ENCODE measurements around the gene LY6G5B. TPM values are rescaled to one million over a fixed set of nuclear protein-coding genes. Genes with fewer than 3 reads are reported as not detected.
A peak's percentile ranks its signal among the peaks of the same experiment; 100 is the strongest.

LY6G5B gene
- total RNA-seq, 2 donors from 2014 or later, result 4.4 to 9.0 TPM

DNA sequence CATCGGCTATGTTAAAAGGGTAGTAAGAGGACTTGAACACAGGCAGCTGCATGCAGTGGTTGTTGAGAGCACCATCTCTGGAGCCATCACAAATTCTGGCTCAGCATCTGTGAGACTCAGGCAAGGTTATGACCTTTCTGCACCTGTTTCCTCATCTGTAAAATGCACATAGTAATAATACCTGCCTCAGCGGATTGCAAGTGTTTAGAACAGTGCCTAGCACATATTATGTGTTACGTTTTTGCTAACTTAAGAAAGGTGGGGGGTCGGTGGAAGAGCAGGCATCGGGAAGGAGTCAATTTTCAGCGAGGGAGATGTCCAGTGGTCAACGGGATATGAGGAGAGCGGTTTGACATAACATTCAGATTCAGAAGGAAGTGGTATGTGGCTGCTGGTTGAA, 8.2 kb downstream of the LY6G5B start:
- Histone ChIP-seq H3K4me3 (no peak overlapping the region), H3K9ac (ENCODE audit: low read depth in 2 of 2, low read length in 2 of 2) (no peak overlapping the region), H3K4me1 (peaks cover 9% of the 10 kb centered on the region), H3K9me3 (no peaks in the 10 kb centered on the region), H3K27ac (no peak overlapping the region), H3K36me3 (no peaks in the 10 kb centered on the region), H3K27me3 (no peaks in the 10 kb centered on the region)
- TF ChIP-seq, protein P1, sequence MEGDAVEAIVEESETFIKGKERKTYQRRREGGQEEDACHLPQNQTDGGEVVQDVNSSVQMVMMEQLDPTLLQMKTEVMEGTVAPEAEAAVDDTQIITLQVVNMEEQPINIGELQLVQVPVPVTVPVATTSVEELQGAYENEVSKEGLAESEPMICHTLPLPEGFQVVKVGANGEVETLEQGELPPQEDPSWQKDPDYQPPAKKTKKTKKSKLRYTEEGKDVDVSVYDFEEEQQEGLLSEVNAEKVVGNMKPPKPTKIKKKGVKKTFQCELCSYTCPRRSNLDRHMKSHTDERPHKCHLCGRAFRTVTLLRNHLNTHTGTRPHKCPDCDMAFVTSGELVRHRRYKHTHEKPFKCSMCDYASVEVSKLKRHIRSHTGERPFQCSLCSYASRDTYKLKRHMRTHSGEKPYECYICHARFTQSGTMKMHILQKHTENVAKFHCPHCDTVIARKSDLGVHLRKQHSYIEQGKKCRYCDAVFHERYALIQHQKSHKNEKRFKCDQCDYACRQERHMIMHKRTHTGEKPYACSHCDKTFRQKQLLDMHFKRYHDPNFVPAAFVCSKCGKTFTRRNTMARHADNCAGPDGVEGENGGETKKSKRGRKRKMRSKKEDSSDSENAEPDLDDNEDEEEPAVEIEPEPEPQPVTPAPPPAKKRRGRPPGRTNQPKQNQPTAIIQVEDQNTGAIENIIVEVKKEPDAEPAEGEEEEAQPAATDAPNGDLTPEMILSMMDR (IDR thresholded peaks at IDR 0.05), result no peak
- intact Hi-C loops (cut with DNase I), result loop anchor here (10.0 kb wide), 2 partner anchors 207 to 277 kb away; partner anchors contain the start of genes NELFE and SKIC2
- DNase-seq, result no peak

DNA sequence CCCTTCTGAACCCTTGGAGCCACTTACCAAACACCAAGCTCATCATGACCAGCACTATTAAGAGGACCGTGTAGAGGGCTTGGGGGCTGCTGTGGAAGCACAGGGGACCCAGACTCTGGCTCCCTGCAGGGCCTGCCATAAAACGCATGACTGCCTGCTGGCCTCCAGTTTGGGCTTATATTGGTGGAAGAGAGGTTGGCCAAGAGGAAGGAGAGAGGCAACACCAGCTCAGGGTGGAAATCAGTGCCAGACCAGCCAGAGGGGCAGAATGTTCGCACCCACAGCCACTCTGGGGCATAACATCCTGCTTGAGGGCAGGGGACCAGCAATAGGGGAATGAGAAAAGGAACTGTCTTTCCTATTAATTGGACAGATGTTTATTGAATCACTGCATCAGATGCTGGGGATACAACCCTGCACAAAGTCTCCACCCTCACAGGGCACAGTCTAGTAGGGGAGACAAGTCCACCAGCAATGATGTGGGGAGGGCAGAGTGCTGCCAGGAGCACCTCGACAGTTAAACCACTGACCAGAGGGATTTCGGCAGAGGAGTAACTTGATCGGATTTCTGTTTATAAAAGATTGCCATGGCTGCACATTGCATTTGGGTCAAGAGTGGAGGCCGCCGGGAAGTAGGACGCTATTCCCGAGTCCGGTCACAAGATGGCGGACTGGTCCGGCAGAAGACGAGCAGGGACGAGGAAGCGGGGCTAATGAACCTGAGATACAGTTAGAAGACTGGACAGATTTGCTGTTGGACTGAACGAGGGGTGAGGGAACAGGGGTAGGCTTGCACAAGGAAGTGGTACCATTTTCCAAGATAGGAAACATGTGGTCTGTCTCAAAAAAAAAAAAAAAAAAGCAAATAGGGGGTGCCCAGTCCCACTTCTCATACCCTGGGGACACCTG, 10.7 kb downstream of the LY6G5B start, which contains the start of gene LY6G5C:
Gene LY6G5C, minus strand, starts transcription at position 842 of the 909 bp plus-strand sequence. Its CDS starts 694 bp downstream, at position 148.
- Histone ChIP-seq H3K9ac (ENCODE audit: low read depth in 2 of 2, low read length in 2 of 2) (peak within 1 kb of the TSS; percentile 74 to 90), H3K36me3 (no peaks in the 10 kb centered on the region)

DNA sequence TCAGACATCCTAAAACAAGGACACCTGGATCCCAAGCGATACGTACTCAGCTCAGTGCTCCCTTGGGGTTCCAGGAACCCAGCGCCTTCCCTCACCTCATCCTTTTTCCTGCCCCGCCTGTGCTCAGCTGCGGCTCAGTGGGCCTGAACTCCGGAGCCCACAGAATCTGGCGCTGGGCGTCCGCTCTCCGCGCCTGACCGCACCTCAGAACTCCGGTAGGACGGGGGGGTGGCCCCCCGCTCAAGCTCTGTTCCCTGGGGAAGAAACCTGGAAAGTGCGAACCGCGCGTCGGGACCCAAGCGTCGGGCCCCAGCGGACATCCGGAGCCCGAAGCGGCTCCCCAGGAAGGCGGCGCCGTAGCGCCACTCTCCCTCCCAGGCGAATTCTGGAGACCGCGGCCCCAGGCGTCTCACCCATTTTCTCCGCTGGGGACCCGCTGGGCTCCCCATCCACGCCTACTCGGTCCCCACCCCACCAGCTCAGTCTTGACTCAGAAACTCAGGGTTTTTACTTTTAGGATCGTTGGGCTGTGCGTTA, 11.4 kb downstream of the LY6G5B start:
- intact Hi-C loops (cut with DNase I), result loop anchor here (5.0 kb wide), 1 partner anchor 86 kb away; no protein-coding TSS in a partner anchor
- Histone ChIP-seq H3K27me3 (no peaks in the 10 kb centered on the region), H3K4me1 (peaks cover 9% of the 10 kb centered on the region), H3K9me3 (no peaks in the 10 kb centered on the region), H3K9ac (ENCODE audit: low read depth in 2 of 2, low read length in 2 of 2) (peak overlapping the region; percentile 74 to 90), H3K27ac (peak overlapping the region; percentile 30), H3K4me3 (peak overlapping the region; percentile 41), H3K36me3 (no peaks in the 10 kb centered on the region)
- TF ChIP-seq, protein P1 (IDR thresholded peaks at IDR 0.05), result no peak
- peak; percentile 60 for DNase-seq

More for the DNA sequence above, 10.7 kb downstream of the LY6G5B start, which contains the start of gene LY6G5C:
- Histone ChIP-seq H3K4me3 (peak within 1 kb of the TSS; percentile 41), H3K27ac (peak within 1 kb of the TSS; percentile 30), H3K27me3 (no peaks in the 10 kb centered on the region), H3K4me1 (peaks cover 9% of the 10 kb centered on the region), H3K9me3 (no peaks in the 10 kb centered on the region)
- intact Hi-C loops (cut with DNase I), result loop anchor here (5.0 kb wide), 1 partner anchor 87 kb away; no protein-coding TSS in a partner anchor
- DNase-seq, result peak; percentile 86
- TF ChIP-seq, protein P1 (IDR thresholded peaks at IDR 0.05), result peak; percentile 66

DNA sequence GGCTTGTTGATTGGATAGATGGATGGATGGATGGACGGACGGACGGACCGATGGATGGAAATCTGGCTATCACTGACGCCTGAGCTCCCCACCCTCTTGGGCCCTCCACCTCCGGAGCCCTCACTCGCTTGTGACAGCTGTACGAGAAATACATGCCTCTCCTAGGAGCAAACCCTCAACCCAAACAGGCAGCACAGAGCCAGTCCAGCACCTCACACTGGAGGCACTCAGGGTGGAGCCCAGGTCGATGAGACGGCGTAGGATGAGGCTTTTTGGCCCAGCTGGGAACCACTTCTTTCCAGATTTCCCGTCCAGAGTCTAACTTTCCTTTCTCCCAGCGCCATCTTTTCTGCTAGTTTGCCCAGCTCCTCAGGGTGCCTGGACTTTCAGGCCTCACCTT, 13.8 kb downstream of the LY6G5B start:
- Histone ChIP-seq H3K27ac (no peak overlapping the region), H3K9ac (ENCODE audit: low read depth in 2 of 2, low read length in 2 of 2) (peak overlapping the region in 1 of 2 donors; percentile 72), H3K36me3 (peaks cover 5% of the 10 kb centered on the region), H3K27me3 (no peaks in the 10 kb centered on the region), H3K4me3 (peak overlapping the region; percentile 30), H3K4me1 (peaks cover 9% of the 10 kb centered on the region), H3K9me3 (no peaks in the 10 kb centered on the region)
- intact Hi-C loops (cut with DNase I), result loop anchor here (5.0 kb wide), 1 partner anchor 84 kb away; no protein-coding TSS in a partner anchor
- TF ChIP-seq, protein P1 (IDR thresholded peaks at IDR 0.05), result no peak
- DNase-seq, result no peak

DNA sequence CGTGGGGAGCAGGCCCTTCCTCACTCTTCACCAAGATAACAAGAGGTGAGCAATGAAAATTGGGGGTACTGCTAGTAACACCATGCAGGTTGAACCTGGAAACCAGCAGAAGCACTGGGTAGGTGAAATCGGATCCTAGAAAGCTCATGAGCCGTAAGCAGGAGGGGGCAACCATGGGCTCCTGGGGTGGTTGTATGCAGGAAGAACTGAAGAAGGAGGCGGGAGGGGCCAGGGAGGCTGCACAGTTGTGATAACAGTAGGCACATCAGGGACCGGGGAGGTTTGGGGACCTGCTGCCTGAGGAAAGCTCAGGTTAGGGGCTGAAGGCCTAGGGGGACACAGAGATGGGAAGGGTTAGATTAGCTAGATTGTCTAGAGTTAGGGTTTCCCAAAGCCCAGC, 16.7 kb downstream of the LY6G5B start:
- H3K9ac ChIP-seq (ENCODE audit: low read depth in 2 of 2, low read length in 2 of 2), result no peak overlapping the region
- no peaks in the 10 kb centered on the region for H3K4me1 ChIP-seq
- H3K9me3 ChIP-seq, result no peaks in the 10 kb centered on the region
- no peak overlapping the region for H3K4me3 ChIP-seq
- DNase-seq, result no peak
- H3K27me3 ChIP-seq, result no peaks in the 10 kb centered on the region
- H3K36me3 ChIP-seq, result peaks cover 10% of the 10 kb centered on the region
- TF ChIP-seq, protein P1 (IDR thresholded peaks at IDR 0.05), result no peak
- H3K27ac ChIP-seq, result no peak overlapping the region
- intact Hi-C loops (cut with DNase I), result no loop called here
